Activated naive CD8-positive, alpha-beta T cell treated with anti-CD3 and anti-CD28 coated beads for 36 hours (primary cell): ENCODE results near the gene LCN15. TPM values are rescaled to one million over a fixed set of nuclear protein-coding genes. Genes with fewer than 3 reads are reported as not detected.
"Not testable (repeated sequence)": the region's sequence is repeated elsewhere in the genome, so short reads cannot be mapped to it uniquely, and the experiment has no call there.

Source experiments
- DNase-seq: peaks from one replicate; pipeline ENCODE4 v3.0.0; 2021
- H3K27ac Mint-ChIP-seq: one replicate; pipeline ENCODE4 v1.8.0; 2022; ENCODE audit warnings: mild to moderate bottlenecking, moderate library complexity, mixed read lengths
- H3K27me3 Mint-ChIP-seq: one replicate; pipeline ENCODE4 v1.8.0; 2022; ENCODE audit warnings: mild to moderate bottlenecking, mixed read lengths
- H3K36me3 Mint-ChIP-seq: one replicate; pipeline ENCODE4 v1.8.0; 2021; ENCODE audit warnings: mild to moderate bottlenecking, mixed read lengths
- H3K4me1 Mint-ChIP-seq: one replicate; pipeline ENCODE4 v1.8.0; 2021; ENCODE audit warnings: mixed read lengths
- H3K4me3 Mint-ChIP-seq: one replicate; pipeline ENCODE4 v1.8.0; 2022; ENCODE audit warnings: mild to moderate bottlenecking, moderate library complexity, mixed read lengths
- H3K9me3 Mint-ChIP-seq: one replicate; pipeline ENCODE4 v1.8.0; 2022; ENCODE audit warnings: mixed read lengths
- total RNA-seq, 2 experiments: library from RNA; stranded (reverse); gene quantifications; one replicate each; pipeline ENCODE4 v1.2.3, GENCODE V29; 2021

LCN15 gene
- total RNA-seq, 2 experiments from 2014 or later, result not detected

- H3K27ac Mint-ChIP-seq, result no peak overlapping the region
- DNase-seq, result no peak
- H3K9me3 Mint-ChIP-seq, result no peaks in the 10 kb centered on the region
- H3K36me3 Mint-ChIP-seq, result no peaks in the 10 kb centered on the region
- H3K4me1 Mint-ChIP-seq, result peaks cover 30% of the 10 kb centered on the region
- peaks cover 10% of the 10 kb centered on the region for H3K27me3 Mint-ChIP-seq
- H3K4me3 Mint-ChIP-seq, result peak overlapping the region; percentile 62
Observed at GRCh38 chr9:136799079-136799853, 34.9 kb upstream of the LCN15 start.

DNA sequence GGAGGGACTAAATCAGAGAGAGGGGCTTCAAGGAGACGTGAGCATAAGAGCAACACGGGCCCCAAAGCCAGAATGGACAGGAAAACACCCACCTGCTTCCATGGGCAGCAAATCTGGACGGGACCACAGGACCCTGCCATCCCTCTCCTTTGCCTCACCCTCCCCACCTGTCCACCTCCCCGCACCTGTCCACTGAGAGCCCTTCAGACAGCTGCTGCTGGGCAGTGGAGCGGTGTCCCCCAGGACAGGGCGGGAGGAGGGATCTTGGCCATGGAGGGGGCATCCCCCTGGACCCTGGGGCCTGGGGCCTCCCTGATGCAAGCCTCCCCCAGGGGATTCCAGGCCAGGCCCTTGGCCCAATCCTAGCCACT lies 34.4 kb upstream of the LCN15 start:
- Mint-ChIP-seq H3K36me3 (no peaks in the 10 kb centered on the region), H3K4me3 (no peak overlapping the region), H3K27ac (no peak overlapping the region), H3K4me1 (peaks cover 30% of the 10 kb centered on the region), H3K9me3 (no peaks in the 10 kb centered on the region), H3K27me3 (peaks cover 10% of the 10 kb centered on the region)
- no peak for DNase-seq

DNA sequence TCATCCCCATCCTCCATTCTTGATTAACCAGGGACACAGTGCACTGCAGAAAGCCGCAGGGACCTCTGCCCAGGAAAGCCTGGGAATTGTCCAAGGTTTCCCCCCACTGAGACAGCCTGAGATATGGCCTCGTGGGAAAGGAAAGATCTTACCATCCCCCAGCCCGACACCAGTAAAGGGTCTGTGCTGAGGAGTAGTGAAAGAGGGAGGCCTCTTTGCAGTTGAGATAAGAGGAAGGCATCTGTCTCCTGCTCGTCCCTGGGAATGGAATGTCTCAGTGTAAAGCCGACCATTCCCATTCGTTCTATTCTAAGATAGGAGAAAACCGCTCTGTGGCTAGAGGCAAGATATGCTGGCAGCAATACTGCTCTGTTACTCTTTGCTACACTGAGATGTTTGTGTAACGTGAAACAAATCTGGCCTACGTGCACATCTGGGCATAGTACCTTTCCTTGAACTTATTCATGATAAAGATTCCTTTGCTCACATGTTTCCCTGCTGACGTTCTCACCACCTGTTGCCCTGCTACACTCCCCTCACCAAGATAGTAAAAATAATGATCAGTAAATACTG lies 32.5 kb upstream of the LCN15 start:
- not testable (repeated sequence) for H3K36me3 Mint-ChIP-seq, H3K4me3 Mint-ChIP-seq
- H3K4me1 Mint-ChIP-seq, result peaks cover 37% of the 10 kb centered on the region

GRCh38 chr9:136796238-136796774 lies 32.0 kb upstream of the LCN15 start, which contains the start of gene CCDC183:
Gene CCDC183 (plus strand): TSS chr9:136796338. CDS start chr9:136796398, 60 bp downstream.
- Mint-ChIP-seq H3K9me3 (no peaks in the 10 kb centered on the region), H3K36me3 (no peaks in the 10 kb centered on the region), H3K4me3 (no peak within 1 kb of the TSS), H3K4me1 (peaks cover 36% of the 10 kb centered on the region), H3K27ac (no peak within 1 kb of the TSS), H3K27me3 (peaks cover 2% of the 10 kb centered on the region)
- DNase-seq, result no peak

More for the DNA sequence above, 32.5 kb upstream of the LCN15 start:
- not testable (repeated sequence) for H3K27ac Mint-ChIP-seq, H3K27me3 Mint-ChIP-seq, DNase-seq, H3K9me3 Mint-ChIP-seq

GRCh38 chr9:136795000-136795348 lies 30.7 kb upstream of the LCN15 start:
- Mint-ChIP-seq H3K4me1 (peaks cover 29% of the 10 kb centered on the region), H3K9me3 (no peaks in the 10 kb centered on the region), H3K27me3 (no peaks in the 10 kb centered on the region), H3K36me3 (no peaks in the 10 kb centered on the region), H3K4me3 (no peak overlapping the region), H3K27ac (no peak overlapping the region)
- DNase-seq, result no peak

DNA sequence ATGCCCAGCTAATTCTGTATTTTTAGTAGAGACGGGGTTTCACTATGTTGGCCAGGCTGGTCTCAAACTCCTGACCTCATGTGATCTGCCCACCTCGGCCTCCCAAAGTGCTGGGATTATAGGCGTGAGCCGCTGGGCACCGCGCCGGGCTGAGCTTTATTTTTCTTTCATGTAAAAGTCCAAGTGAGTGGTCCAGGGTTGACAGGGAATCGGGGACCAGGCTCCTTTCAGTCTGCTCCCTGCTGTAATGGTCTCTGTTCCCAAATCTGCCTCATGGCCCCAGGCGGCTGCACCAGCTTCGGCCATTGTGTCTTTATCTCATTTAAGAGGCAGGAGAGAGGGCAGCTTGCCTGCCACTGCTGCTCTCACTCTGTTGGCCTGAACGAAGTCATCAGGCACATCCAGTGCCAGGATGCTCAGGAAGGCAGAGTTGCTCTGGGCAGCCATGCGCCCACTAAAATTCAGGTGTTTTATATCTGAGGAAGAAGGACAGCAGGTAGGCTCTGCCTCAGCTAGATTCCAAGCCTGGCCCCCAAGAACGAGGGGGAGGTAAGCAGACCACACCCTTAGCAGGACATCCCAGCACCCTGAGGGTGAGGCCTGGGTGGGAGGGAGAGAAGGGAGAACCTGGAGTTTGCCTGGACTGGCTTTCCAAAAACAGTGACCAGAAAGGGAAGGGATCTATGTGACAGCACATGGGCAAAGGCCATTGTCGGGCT lies 30.1 kb upstream of the LCN15 start:
- H3K27me3 Mint-ChIP-seq, result no peaks in the 10 kb centered on the region
- H3K27ac Mint-ChIP-seq, result no peak overlapping the region
- no peak overlapping the region for H3K4me3 Mint-ChIP-seq
- no peak for DNase-seq
- H3K4me1 Mint-ChIP-seq, result peaks cover 29% of the 10 kb centered on the region
- H3K9me3 Mint-ChIP-seq, result no peaks in the 10 kb centered on the region
- H3K36me3 Mint-ChIP-seq, result no peaks in the 10 kb centered on the region

DNA sequence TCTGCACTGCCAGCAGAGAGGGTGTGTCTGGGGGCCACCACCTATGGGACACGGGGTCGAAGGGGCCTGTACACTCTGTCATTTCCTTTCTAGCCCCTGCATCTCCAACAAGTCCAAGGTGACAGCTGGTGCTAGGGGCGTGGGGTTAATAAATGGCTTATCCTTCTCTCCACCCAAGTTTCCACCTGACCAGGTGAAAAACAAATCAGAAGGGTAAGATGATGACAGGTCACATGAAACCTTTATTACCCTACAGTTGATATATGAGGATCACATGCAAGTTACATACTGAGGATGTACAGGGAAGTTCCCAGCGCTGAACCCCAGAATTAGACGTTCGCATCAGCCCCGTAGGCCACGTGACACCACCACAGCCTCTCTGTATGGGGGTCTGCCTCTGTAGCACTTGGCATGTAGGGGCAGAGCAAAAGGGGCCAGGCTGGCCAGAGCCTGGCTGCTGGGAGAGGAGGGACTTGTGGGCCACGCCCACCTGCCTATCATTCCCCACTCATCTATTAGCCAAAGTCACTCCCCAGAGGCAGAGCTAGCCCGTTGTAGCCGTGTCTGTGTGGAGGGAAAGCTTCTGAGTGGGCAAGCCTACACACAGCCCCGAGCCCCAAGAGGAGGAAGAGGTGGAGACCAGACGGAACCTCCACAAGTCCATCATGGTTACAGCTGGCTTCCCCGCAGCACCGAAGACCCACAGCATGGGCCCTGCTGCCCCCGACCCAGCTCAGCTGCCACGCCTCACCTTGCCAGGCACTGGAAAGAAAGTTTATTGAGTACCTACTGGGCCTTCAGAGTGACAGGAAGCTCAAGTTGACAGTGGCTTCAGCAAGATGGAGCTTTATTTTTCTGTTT lies 29.0 kb upstream of the LCN15 start:
- no peaks in the 10 kb centered on the region for H3K27me3 Mint-ChIP-seq

GRCh38 chr9:136792321-136793085 lies 28.2 kb upstream of the LCN15 start:
- DNase-seq, result no peak

More for the DNA sequence above, 29.0 kb upstream of the LCN15 start:
- H3K27ac Mint-ChIP-seq, result peak overlapping the region; percentile 16
- no peak for DNase-seq
- peaks cover 33% of the 10 kb centered on the region for H3K4me1 Mint-ChIP-seq
- no peaks in the 10 kb centered on the region for H3K36me3 Mint-ChIP-seq
- H3K9me3 Mint-ChIP-seq, result no peaks in the 10 kb centered on the region
- no peak overlapping the region for H3K4me3 Mint-ChIP-seq

DNA sequence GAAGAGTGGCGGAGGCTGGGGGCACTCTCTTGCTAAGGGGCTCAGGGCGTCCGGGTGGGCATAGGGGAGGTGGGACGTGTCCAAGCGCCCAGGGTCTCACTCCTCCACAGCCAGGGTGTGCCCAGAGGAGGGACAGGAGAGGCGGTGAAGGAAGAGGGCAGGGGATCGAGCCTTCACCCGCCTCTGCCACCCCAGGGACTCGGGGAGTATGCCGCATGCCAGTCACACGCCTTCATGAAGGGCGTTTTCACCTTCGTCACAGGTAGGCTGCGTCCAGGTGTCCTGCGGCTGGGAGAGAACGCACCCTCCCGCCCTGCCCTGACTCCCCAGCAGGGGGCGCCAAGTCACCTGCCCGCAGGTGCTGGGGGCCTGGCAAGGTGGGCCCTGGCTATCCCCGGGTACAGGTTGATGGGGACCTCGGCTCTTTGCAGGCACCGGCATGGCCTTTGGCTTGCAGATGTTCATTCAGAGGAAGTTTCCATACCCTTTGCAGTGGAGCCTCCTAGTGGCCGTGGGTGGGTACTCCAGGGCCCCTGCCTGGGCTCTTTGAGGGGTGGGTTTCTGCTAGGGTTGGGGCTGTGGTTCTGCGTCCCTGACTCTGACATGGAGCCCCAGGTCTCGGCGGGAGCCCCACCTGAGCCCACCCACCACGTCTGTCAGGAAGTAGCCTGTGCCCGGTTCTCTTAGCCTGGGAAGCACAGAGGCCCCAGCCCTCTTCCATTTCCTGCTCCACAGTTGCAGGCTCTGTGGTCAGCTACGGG lies 27.4 kb upstream of the LCN15 start:
- peak overlapping the region; percentile 85 for H3K27ac Mint-ChIP-seq
- no peaks in the 10 kb centered on the region for H3K27me3 Mint-ChIP-seq
- H3K4me1 Mint-ChIP-seq, result peaks cover 35% of the 10 kb centered on the region
- DNase-seq, result peak; percentile 67
- H3K4me3 Mint-ChIP-seq, result peak overlapping the region; percentile 83
- no peaks in the 10 kb centered on the region for H3K9me3 Mint-ChIP-seq
- H3K36me3 Mint-ChIP-seq, result no peaks in the 10 kb centered on the region

More at GRCh38 chr9:136792321-136793085, 28.2 kb upstream of the LCN15 start:
- no peaks in the 10 kb centered on the region for H3K27me3 Mint-ChIP-seq
- peak overlapping the region; percentile 63 for H3K27ac Mint-ChIP-seq
- H3K4me3 Mint-ChIP-seq, result peak overlapping the region; percentile 83
- H3K9me3 Mint-ChIP-seq, result no peaks in the 10 kb centered on the region
- H3K36me3 Mint-ChIP-seq, result no peaks in the 10 kb centered on the region
- peaks cover 38% of the 10 kb centered on the region for H3K4me1 Mint-ChIP-seq

DNA sequence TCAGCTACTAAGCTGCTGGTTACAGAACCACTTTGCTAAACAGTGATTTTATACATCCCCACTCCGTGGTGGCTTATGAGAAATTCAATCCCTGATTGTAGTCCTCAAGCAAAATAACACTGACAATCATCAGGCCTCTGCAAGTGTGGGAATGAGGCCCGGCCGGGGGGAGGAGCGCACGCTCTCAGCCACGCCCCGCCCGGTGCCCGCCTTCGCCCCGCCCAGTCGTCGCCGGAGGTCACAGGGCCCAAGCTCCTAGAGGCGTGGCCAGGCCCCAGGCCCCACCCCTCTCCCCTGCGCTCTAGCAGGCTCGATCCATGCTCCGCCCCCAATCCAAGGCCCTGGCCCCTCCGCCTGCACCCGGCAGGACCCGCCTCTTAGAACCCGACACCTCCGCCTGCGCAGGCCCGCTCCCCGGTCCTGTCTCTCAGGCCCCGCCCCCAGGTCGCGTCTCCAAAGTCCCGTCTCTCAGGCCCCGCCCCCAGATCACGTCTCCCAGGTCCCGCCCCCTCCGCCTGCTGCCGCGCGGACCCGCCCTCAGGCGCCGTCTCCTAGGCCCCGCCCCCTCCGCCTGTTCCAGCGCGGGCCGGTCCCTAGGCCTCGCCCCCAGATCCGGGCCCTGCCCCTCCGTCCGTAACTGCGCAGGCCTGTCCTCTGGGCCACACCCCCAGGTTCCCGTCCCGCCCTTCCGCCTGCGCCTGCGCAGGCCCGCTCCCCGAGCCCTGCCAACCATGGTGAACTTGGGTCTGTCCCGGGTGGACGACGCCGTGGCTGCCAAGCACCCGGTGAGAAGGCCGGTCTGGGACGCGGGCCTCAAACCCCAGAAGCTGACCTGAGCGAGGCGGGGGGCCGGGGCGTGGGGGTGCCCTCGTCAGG lies 26.6 kb upstream of the LCN15 start, which contains the start of gene TMEM141:
TSS of gene TMEM141 (plus strand) at position 705 of the 876 bp plus-strand sequence. CDS start at position 732, 27 bp downstream.
- H3K27ac Mint-ChIP-seq, result peak within 1 kb of the TSS; percentile 85
- H3K36me3 Mint-ChIP-seq, result no peaks in the 10 kb centered on the region
- peaks cover 27% of the 10 kb centered on the region for H3K4me1 Mint-ChIP-seq
- H3K9me3 Mint-ChIP-seq, result no peaks in the 10 kb centered on the region
- DNase-seq, result peak; percentile 100
- H3K27me3 Mint-ChIP-seq, result no peaks in the 10 kb centered on the region
- H3K4me3 Mint-ChIP-seq, result peak within 1 kb of the TSS; percentile 83

- no peak overlapping the region for H3K27ac Mint-ChIP-seq
- no peak overlapping the region for H3K4me3 Mint-ChIP-seq
- H3K36me3 Mint-ChIP-seq, result no peaks in the 10 kb centered on the region
- no peaks in the 10 kb centered on the region for H3K9me3 Mint-ChIP-seq
- DNase-seq, result no peak
- peaks cover 6% of the 10 kb centered on the region for H3K27me3 Mint-ChIP-seq
- H3K4me1 Mint-ChIP-seq, result peaks cover 25% of the 10 kb centered on the region
Observed at GRCh38 chr9:136789523-136789937, 25.2 kb upstream of the LCN15 start.

GRCh38 chr9:136788644-136789522 lies 24.6 kb upstream of the LCN15 start:
- not testable (repeated sequence) for H3K27me3 Mint-ChIP-seq, H3K27ac Mint-ChIP-seq, H3K4me3 Mint-ChIP-seq, H3K9me3 Mint-ChIP-seq, DNase-seq, H3K36me3 Mint-ChIP-seq
- peaks cover 26% of the 10 kb centered on the region for H3K4me1 Mint-ChIP-seq
